Frontal cortex (tissue), 4 donors: ENCODE results near the gene TMEM185B. TPM values are rescaled to one million over a fixed set of nuclear protein-coding genes. Genes with fewer than 3 reads are reported as not detected.
"Not testable (repeated sequence)": the region's sequence is repeated elsewhere in the genome, so short reads cannot be mapped to it uniquely, and the experiment has no call there.

ENCODE experiments used
- DNase-seq, 2 donors: peaks; one replicate each; pipeline ENCODE4 v3.0.0; 2012; ENCODE audit warnings: low spot score in 2 of 2
- FAIRE-seq: peaks from 2 replicates; lab custom pipeline; 2012; peaks lifted over from hg19 to GRCh38; lab: Jason Lieb, UNC
- total RNA-seq: library from RNA; depleted of rRNA; stranded (reverse); fragments of >200 nt; gene quantifications from one replicate; pipeline ENCODE4 v1.2.3, GENCODE V29; 2014
- donor health status: control.
- donor health status: control.
- donor health status: control.

Gene TMEM185B
- 15.1 TPM for total RNA-seq

DNA sequence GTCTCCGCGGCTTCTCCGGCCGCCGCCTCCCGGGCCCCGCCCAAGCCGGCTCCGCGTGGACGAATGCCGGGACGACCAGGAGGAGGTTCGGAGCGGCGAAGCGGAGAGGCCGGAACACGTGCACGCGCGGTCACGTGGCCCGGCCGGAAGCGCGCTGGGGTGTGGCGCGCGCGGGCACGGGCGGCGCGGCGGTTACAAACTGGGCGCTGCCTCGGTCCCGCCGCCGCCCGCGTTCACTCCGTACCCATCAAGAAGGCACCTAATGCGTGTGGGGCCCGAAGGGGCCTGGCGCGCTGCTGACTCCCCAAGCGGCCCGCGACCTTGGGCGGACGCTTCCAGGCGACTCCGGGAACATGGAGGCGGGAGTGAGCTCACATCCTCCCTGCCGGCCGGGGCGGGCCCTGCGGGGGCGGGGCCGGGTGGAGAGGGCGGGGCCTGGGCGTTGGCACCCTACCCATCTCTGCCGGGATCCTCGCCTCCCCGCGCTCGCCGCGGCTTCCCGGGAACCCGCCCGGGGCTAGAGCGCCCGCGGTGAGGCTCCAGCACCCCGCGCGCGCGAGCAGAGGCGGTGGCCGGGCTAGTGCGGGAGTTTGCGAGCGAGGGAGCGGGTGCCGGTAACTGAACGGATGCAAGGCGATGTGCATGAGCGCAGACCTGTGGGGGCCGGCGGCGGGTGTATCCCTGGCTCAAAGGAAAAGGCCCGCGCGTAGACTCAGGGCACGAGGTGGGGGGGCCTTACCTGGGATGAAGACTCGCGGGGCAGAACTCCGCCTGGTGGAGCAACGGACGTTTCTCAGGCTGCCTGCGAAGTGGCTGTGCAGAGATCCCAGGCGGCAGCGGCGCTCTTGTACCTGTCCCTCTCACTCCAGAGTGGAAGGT lies at the start of gene TMEM185B:
Gene TMEM185B, minus strand, starts transcription at position 367 of the 879 bp plus-strand sequence. CDS start 424 bp downstream, outside the sequence.
- FAIRE-seq (no peak), DNase-seq (peak; percentile 97 to 98)

DNA sequence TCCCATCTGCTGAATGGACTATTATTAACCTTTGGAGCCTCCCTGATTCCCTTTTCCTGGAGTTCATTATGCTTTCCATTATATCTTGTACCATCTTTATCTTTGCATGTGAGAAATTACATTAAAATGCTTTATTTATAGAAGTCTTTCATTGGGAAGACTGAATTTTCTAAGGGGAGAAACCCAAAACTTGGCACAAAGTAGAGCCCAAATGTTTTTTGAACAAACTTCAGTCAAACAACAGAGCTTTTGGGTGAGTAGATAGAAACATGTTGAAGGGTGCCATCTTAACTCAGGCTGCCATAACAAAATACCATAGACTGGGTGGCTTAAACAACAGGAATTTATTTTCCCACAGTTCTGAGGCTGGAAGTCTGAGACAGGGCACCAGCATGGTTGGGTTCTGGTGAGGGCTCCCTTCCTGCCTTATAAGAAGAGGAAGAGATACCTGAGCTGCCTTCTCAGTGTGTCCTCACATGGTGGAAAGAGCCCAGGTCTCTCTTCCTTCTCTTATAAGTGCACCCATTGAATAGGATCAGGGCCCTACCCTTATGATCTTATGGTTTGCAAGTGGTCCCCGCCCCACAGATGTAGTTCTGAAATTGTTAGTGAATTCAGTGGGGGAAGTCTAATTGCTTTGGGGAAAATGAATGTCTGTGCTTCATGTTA lies 48.6 kb upstream of the TMEM185B start:
- no peak for FAIRE-seq

GRCh38 chr2:120269816-120270215 lies 46.6 kb upstream of the TMEM185B start:
- DNase-seq (no peak), FAIRE-seq (no peak)

More for the DNA sequence above, 48.6 kb upstream of the TMEM185B start:
- DNase-seq, result no peak

DNA sequence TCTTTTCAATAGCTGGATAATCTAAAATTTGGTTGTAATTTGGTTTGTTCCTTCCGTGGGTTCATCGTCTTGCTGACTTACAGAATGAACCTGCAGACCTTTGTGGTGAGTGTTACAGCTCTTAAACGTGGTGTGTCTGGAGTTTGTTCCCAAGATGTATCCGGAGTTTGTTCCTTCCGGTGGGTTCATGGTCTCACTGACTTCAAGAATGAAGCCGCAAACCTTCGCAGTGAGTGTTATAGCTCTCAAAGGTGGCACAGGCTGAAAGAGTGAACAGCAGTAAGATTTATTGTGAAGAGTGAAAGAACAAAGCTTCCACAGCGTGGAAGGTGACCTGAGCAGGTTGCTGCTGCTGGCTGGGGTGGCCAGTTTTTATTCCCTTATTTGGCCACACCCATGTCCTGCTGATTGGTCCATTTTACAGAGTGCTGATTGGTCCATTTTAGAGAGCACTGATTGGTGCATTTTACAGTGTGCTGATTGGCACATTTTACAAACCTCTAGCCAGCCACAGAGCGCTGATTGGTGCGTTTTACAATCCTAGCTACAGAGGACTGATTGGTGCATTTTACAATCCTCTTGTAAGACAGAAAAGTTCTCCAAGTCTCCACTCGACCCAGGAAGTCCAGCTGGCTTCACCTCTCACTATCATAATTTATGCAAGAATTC lies 46.0 kb upstream of the TMEM185B start:
- DNase-seq (no peak), FAIRE-seq (no peak)

DNA sequence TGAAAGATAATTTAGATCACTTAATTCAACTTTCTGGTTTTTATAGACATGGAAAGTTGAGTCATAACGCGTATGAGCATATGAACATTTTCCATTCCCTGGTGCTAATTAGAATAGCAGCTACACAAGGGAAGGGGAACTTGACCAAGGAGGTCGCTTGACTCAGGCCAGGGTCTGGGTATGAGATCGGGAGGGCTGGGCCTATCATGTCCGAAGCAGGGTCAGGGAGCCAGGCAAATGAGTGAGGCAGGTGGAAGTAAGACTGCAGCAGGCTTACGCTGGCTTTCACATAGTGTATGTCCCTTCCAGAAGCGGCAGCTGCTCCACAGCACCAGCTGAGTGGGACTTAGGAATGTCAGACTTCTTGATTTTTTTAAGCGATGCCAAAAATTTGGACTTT lies 44.1 kb upstream of the TMEM185B start:
- FAIRE-seq (no peak), DNase-seq (no peak)

DNA sequence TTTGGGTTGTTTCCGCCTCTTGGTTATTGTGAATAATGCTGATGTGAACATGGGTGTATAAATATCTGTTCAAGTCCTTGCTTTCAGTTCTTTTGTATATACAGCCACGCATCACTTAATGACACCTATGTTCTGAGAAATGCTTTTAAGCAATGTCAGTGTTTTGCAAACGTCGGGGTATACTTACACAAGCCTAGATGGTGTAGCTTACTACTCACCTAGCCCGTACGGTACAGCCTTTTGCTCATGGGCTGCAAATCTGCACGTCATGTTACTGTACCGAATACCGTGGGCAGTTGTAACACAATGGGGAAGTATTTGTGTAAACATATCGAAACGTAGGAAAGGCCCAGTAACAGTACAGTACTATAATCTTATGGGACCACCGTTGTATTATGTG lies 41.8 kb upstream of the TMEM185B start:
- no peak for DNase-seq
- FAIRE-seq, result no peak

DNA sequence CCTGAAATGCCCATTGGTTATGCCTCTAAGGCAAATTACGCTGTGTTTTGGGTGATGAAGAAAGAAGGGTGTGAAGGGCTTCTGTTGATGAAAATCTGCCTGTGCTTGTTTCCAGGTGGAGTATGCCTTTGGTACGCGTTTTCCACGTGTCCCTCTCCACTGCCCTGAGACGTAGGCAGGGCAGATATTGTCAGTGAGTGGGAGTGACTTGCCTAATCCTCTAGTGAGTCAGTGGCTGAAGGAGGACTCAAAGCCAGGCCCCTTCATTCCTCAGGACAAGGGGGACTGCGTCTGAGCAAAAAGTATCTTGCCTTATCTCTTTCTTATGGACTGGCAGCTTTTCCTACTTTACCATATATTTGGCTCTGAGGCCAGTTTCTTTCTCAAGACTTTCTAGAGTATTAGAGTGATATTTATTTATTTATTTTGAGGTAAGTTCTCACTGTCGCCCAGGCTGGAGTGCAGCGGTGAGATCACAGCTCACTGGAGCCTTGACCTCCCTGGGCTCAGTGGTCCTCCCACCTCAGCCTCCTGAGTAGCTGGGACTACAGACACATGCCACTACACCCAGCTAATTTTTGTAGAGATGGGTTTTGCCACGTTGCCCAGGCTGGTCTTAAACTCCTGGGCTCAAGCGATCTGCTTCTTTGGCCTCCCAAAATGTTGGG lies 39.7 kb upstream of the TMEM185B start:
- DNase-seq, result no peak
- no peak for FAIRE-seq

DNA sequence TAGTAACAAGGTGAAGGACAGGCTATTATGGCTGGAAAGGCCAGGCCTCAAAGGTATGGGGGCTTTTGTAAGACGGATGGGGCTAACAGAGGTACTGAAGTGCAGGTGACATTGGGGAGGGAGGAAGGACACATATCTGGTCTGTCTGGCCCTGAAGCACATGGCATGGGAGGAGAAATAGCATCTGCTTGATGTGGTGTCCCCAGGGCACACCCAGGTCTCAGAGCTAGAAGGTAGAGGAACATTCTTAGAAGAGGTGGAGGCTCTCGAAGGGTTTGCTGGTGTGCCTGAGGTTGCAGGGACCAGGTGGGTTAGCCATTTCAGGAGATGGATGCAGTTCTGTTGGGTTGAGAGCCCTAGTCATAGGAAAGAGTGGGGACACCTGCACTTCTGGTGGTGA lies 39.0 kb upstream of the TMEM185B start:
- DNase-seq (no peak), FAIRE-seq (no peak)

- FAIRE-seq, result no peak
These were observed 38.3 kb upstream of the TMEM185B start for GRCh38 chr2:120261387-120262006.

DNA sequence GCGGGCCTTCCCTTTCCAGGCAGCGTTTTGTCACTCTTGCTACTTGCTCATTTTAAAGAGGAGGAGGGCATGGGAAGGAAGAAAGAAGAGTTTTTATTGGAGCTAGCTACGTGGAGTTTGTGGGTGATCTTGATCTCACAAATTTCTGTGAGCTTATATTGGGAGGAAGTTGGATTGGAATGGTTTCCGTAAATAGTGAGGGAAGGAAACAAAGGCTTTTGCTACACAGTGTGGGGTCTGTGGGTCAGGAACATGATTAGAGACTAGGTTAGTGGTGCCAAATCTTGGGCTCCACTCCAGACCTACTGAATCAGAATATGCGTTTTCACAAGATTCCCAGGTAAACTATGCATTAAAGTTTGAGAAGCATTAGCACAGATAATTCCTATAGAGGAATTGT lies 37.5 kb upstream of the TMEM185B start:
- FAIRE-seq, result no peak
- no peak for DNase-seq

More at GRCh38 chr2:120261387-120262006, 38.3 kb upstream of the TMEM185B start:
- no peak for DNase-seq

- not testable (repeated sequence) for FAIRE-seq
These were observed 36.7 kb upstream of the TMEM185B start for GRCh38 chr2:120259939-120260338.

GRCh38 chr2:120258196-120258595 lies 35.0 kb upstream of the TMEM185B start:
- no peak for DNase-seq
- FAIRE-seq, result no peak

More at GRCh38 chr2:120259939-120260338, 36.7 kb upstream of the TMEM185B start:
- DNase-seq, result not testable (repeated sequence)

DNA sequence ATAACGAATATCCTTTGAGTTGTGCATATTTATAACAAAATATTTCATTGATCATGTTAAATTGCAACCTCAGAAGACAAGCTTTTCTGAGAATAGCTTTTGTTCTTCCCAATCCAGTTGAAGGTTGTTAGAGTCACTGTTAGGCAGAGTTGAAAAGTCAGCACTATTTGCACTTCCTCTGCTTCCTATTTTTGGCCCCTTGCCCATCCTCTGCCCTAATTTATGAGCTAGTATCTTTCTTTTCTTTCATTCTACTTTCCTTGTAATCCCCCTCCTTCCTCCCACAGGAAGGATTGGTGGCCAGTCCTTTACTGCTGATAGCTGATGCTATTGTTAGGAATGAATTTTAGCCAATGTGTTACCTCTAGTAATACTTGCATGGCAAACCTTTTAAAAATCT lies 34.3 kb upstream of the TMEM185B start:
- no peak for FAIRE-seq
- DNase-seq, result no peak

GRCh38 chr2:120256651-120257000 lies 33.4 kb upstream of the TMEM185B start:
- DNase-seq, result no peak
- no peak for FAIRE-seq

DNA sequence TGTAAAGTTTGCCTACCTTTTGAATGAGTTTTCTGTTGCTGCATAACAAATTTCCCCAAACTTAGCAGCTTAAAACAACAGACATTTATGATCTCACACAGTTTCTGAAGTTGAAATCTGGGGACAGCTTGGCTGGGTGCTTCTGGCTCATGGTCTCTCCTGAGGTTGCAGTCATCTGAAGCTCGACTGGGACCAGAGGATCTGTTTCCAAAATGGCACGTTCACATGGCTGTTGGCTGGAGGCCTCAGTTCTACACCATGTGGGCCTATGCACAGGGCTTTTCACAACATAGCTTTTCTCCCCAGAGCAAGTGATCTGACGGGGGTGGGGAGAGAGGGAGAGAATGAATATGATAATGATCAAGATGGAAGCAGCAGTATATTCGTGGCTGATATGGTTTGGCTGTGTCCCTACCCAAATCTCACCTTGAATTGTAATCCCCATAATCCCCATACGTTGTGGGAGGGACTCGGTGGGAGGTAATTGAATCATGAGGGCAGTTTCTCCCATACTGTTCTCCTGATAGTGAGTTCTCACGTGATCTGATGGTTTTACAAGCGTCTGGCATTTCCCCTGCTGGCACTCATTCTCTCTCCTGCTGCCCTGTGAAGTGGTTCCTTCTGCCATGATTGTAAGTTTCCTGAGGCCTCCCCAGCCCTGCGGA lies 32.9 kb upstream of the TMEM185B start:
- no peak for FAIRE-seq
- no peak for DNase-seq

- no peak for FAIRE-seq
- DNase-seq, result no peak
These were observed 31.9 kb upstream of the TMEM185B start for GRCh38 chr2:120255071-120255470.

DNA sequence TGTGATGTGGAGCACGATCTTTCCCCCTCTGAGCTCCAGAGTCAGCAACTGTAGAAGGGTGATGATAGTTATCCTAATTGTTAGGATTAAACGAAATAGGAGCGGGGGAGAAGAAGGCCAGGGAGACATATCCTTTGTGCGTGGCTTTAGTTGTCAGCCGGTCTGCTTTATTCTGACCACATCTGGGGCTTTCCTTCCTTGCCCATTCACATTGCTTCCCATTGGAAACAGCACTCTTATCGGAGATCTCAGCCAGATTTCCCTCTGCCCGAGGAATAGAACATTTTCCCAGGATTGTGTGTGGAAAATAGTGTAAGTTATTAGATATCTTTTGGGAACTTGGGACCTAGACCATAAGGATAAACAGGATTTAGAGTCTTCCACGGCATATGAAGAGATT lies 31.0 kb upstream of the TMEM185B start:
- no peak for DNase-seq
- FAIRE-seq, result no peak

DNA sequence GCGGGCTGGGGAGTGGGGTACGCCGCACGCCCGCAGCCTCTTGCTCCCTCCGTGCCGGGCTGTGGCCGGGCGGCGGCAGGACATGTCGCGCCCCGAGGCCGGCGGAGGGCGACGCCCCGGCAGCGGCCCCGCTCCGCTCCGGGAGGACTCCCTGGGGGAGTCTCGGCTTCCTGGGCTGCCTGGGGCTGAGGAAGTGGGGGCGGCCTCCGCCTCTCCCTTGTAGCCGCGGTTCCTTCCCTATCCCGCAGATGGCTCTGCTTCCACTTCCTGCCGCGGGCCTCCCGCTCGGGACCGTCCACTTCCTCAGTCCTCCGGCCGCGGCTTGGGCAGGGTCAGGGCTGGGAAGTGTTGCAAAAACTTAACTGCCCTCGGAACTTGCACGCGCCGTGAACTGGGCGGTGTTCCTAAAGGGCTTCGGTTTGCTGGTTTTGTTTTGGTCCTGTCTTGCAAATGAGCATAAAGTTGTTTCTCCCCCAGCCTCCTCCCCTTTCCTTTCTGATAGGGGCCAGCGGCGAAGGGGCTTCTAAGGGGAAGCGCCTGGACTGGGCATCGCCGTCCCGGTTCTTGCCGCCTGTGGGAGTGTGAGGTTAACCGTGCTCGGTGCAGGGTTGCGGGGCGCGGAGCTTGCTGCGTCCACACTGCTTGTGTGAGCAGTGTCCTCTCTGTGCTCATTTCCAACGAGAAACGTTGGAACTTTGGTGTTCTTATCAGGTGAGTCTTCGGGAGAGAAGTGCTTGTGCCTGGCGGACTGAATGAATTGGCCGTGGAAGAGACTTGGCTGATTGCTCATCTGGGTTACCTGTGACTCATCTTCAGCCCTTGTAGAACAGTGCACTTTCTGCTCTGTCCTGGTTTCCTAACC lies 30.1 kb upstream of the TMEM185B start:
- DNase-seq (peak; percentile 79 to 83), FAIRE-seq (no peak)
